Activated gamma-delta T cell treated with Interleukin-2 at 50 U/mL for 16 hours (primary cell): Measurements from ENCODE around the gene IMPDH1.

Experiments
- DNase-seq: peaks from one replicate; pipeline ENCODE4 v3.0.0-alpha.2; 2020

IMPDH1 gene

DNA sequence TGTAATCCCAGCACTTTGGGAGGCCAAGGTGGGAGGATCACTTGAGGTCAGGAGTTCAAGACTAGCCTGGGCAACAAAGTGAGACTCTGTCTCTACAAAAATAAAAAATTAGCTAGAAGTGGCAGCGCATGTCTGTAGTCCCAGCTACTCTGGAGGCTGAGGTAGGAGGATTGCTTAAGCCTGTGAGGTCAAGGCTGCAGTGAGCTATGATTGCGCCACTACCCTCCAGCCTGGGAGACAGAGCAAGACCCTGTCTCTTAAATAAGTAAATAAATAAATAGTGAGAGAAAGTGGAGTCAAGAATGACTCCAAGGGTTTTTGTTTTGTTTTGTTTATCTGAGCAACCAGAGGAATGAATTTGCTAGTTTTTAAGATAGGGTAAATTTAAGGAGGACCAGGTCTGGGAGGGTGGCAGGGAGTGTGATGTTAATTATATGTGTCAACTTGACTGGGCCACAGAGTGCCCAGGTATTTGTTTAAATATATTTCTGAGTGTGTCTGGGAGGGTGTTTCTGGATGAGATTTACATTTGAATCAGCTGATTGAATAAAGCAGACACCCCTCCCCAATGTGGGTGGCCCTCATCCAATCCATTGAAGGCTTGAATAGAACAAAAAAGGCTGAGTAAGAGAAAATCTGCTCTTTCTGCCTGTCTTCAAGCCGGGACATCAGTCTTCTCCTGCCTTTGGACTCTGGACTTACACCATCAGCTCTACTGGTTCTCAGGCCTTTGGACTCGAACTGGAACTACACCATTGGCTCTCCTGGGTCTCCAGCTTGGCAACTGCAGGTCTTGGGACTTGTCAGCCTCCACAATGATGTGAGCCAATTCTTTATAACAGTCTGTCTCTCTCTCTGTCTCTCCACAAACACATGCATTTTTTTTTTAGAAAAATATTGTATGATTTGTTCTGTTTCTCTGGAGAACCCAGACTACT is 23.5 kb downstream of the IMPDH1 start:
- DNase-seq, result no peak

DNA sequence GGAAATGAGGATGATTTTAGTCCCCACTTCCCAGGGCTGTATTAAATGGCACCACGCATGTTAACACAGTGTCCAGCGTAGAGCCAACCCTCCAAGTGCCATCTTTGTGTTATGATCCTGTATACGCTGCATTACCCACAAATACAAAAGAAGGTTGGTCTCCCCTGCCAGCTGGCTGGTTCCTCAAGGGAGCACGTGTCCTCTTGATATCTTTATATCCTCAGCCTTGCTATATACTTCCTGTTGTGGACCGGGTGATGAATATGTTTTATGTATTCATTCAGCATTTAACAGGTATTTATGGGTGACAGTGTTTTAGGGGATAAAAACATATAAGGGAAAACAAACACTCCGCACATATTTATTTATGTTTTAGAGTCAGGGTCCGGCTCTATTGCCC is 25.1 kb downstream of the IMPDH1 start:
- DNase-seq, result no peak

DNA sequence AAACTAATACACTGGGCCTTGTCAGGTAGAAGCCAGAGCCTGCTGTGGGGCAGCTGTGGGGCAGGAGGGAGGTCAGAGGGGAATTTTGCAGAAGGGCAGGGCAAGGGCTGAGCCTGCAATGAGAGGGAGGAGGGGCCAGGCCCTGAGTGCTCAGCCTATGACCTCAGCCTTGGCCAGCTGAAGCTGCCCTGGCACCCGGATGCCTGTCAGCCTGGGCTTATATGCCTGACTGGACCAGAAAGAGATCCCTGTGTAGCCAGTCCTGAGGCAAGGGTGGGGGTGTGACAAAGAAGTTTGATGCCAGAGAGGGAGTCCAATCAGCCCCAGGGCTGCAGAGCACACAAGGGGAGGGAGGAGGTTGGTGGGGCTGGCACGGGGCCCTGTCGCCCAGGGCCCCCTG is 26.0 kb downstream of the IMPDH1 start:
- DNase-seq, result no peak

- no peak for DNase-seq
Measured at GRCh38 chr7:128381161-128381821, 28.5 kb downstream of the IMPDH1 start.

GRCh38 chr7:128380483-128381106 is 29.2 kb downstream of the IMPDH1 start:
- DNase-seq, result no peak

- DNase-seq, result no peak
Measured at GRCh38 chr7:128379900-128380479, 29.8 kb downstream of the IMPDH1 start.

- DNase-seq, result no peak
Measured at GRCh38 chr7:128378637-128379036, 31.1 kb downstream of the IMPDH1 start.

DNA sequence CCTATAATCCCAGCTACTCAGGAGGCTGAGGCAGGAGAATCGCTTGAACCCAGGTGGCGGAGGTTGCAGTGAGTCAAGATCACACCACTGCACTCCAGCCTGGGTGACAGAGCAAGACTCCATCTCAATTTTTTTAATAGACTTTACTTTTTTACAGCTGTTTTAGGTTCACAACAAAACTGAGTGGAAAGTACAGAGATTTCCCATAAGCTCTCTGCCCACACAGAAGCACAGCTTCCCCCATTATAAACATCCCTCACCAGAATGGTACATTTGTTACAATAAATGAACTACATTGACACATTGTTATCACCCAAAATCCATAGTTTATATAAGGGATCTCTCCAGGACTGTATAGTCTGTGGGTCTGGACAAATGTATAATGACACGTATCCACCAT is 33.7 kb downstream of the IMPDH1 start:
- DNase-seq, result no peak

- DNase-seq, result no peak
Measured at GRCh38 chr7:128374041-128374440, 35.7 kb downstream of the IMPDH1 start.

DNA sequence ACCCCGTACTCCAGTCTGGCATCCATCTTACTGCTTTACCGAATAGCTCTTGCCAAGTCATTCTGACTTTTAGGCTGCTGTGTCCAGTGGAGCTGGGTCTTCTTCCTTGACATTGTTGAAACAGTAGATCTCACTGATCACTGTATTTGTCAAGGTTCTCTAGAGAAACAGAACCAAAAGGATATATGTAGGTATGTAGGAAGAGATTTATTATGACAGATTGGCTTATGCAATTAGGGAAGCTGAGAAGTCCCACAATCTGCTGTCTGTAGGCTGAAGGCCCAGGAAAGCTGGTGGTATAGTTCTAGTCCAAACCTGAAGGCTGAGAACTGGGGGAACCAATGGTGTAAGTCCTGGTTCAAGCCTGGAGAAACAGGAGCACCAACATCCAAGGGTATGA is 36.2 kb downstream of the IMPDH1 start:
- DNase-seq, result no peak

- no peak for DNase-seq
Measured at GRCh38 chr7:128370491-128370890, 39.3 kb downstream of the IMPDH1 start.

DNA sequence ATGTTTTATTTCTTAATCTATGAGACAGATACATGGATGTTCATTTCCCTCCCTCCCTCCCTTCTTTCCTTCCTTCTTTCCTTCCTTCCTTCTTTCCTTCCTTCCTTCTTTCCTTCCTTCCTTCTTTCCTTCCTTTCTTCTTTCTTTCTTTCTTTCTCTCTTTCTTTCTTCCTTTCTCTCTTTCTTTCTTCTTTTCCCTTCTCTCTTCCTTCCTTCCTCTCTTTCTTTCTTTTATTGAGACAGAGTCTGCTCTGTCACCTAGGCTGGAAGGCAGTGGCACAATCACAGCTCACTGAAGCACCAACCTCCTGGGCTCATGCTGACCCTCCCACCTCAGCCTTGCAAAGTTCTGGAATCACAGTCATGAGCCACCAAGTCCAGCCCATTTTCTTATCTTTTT is 42.8 kb downstream of the IMPDH1 start:
- DNase-seq, result no peak

DNA sequence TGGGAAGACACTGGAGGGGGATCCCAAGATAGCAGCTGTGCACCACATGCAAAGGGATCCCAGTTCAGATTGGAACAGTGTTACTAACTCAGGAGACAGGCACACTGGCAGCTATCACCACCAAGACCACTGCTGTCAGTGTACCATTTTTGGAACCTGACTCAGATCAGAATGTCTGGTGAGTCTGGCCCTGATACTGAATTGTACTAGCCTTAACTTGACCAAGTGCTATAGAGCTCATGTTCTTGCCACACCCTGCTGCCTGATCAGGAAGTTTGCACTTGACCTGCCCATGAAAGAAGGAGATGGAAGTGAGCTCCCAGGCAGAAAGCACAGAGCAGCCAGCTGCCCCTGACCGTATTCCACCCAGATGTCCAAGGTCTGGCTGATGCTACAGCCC is 43.5 kb downstream of the IMPDH1 start:
- no peak for DNase-seq

GRCh38 chr7:128365432-128365831 is 44.4 kb downstream of the IMPDH1 start:
- DNase-seq, result no peak

- no peak for DNase-seq
Measured at GRCh38 chr7:128364166-128364870, 45.5 kb downstream of the IMPDH1 start.

DNA sequence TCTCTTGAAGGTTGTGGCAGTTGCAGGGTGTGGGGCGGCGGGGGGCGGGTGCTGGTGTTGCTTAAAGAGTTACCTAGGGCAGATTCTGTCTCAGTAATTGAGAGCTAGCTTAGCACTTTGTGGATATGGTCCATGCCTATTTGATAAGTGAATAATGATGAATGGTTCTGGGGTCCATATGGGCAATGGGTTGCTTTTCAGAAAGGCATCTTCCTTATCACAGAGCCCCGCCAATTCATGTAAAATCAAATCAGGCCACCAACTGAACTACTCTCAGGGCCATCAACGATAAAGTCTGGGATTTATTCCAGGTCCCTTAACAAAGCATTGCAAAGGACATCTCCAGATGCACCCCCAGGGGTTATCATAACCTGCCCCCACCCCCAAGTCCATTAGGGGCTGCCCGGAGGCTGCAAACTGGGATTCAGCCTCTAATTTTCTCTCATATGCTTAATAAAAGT is 46.5 kb downstream of the IMPDH1 start:
- DNase-seq, result no peak

- DNase-seq, result no peak
Measured at GRCh38 chr7:128362670-128363069, 47.1 kb downstream of the IMPDH1 start.

DNA sequence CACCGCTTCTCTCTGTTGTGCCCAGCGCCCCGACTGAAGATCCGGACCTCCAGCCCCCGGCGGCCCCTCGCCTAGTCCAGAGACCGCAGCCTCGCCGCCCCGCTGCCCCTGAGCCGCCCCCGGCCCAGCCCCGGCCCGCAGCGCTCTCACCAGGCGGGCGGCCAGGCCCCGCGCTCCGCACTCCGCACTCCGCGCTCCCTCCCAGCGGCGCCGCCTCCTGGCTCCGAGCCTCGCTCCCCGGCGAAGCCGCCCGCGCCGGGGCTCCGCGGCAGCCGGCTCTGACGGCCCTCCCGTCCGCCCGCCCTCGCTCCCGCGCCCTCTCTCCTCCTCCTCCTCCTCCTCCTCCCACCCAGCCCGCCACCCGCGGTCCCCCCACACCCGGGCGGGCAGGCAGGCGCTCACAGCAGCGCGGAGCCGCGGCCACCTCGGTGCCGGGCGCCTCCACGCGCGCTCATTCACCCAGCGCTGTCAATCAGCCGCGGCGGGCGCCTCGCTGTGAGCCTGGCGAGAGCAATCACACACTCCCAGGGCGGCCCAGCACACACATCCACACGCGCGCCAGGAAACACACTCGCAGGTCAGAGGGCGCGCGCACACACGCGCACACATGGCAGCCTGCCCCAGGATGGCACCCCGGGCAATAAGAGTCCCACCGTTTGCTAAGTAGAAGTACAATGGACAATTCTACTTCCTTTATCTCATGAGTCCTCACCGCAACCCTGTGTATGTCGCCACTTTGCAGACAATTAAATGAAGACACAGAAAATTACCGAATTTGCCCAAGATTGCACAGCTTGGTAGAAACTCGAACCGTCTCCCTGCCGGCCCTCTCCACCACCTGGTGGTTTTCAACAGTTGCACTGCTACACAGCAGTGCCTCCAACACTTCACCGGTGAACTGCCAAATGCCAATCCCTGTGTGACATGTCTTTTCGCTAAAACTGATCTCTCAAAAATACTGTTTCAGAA is 48.1 kb downstream of the IMPDH1 start, which contains the start of gene PRRT4:
Gene PRRT4, minus strand, starts transcription at position 280 of the 969 bp plus-strand sequence.
- DNase-seq, result peak; percentile 29

DNA sequence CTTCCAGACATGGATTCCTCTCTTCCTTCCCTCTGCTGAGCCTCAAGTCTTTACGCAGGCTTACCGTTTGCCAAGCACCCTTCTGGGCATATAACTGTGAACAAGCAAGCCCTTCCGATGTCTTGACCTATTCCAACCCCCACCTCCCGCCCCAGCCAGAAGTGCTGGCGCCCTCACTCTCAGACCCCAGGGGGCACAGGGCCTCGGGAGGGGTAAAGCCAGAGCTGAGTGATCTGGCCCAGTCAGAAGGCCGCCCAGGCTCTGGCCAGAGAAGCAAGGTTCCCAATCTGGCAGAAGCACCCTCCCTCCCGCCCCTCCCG is 49.5 kb downstream of the IMPDH1 start:
- DNase-seq, result no peak

GRCh38 chr7:128359939-128360338 is 49.8 kb downstream of the IMPDH1 start:
- DNase-seq, result no peak

DNA sequence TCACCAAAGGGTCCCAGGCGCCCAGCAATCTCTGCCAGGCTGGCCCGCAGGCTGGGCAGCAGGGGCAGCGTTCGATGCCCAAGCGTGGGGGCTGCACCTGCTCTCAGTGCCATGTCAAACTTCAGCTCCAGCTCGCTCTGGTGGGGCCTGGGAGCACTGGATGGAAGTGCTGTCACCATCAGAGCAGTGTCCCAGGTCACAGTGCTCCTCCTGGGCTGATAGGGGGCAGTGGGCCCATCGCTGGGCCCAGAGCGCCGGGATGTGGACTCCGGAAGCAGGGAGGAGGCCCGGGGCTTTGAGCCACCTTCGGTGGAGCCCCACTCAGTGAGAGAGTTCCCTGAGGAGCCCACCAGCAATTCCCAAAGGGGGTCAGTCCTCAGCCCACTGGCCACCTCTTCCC is 50.4 kb downstream of the IMPDH1 start:
- DNase-seq, result no peak

DNA sequence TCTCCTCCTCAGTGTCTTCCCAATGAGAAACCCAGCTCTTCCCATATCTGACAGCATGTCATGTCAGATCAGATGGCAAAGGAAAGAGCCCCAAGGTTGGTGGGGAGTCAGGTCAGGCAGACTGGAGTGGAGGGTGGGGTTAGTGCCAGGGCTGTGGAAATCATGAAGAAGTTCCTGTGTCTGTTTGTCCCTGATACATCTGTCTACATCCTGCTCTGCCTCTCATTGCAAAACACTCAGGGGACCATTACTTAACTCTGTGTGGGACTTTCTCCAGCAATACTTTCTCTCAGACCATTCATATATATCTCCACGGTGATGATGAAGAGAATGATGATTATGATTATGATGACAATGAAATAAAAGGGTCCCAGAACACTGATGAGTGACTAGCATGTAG is 51.5 kb downstream of the IMPDH1 start:
- no peak for DNase-seq
